ENCODE results near the gene PCSK1N.
"Not testable (repeated sequence)": the region's sequence is repeated elsewhere in the genome, so short reads cannot be mapped to it uniquely, and the experiment has no call there.

Gene PCSK1N

GRCh38 chrX:48829016-48829735 lies 6.2 kb downstream of the PCSK1N start:
- no peaks in the 10 kb centered on the region for H3K9me3 Mint-ChIP-seq
- no peak overlapping the region for H3K27ac Mint-ChIP-seq
- H3K4me3 Mint-ChIP-seq, result no peak overlapping the region
- peaks cover 6% of the 10 kb centered on the region for H3K36me3 Mint-ChIP-seq
- DNase-seq (ENCODE audit: low spot score in 2 of 2) (no peak), ATAC-seq (no peak)
- H3K4me1 Mint-ChIP-seq, result peaks cover 11% of the 10 kb centered on the region

GRCh38 chrX:48827654-48827968 lies 7.8 kb downstream of the PCSK1N start:
- H3K4me3 Mint-ChIP-seq, result peak overlapping the region; percentile 66

GRCh38 chrX:48826876-48827653 lies 8.3 kb downstream of the PCSK1N start:
- ATAC-seq, result no peak

More at GRCh38 chrX:48827654-48827968, 7.8 kb downstream of the PCSK1N start:
- peaks cover 6% of the 10 kb centered on the region for H3K36me3 Mint-ChIP-seq
- no peak overlapping the region for H3K27ac Mint-ChIP-seq
- H3K4me1 Mint-ChIP-seq, result peaks cover 6% of the 10 kb centered on the region
- DNase-seq (ENCODE audit: low spot score in 2 of 2), result no peak
- no peaks in the 10 kb centered on the region for H3K9me3 Mint-ChIP-seq
- no peak for ATAC-seq

GRCh38 chrX:48826135-48826875 lies 9.1 kb downstream of the PCSK1N start, which contains the start of gene ERAS:
Gene ERAS, plus strand, starts transcription at chrX:48826513. Its CDS starts 2,611 bp downstream, at chrX:48829124.
- peak within 1 kb of the TSS; percentile 66 for H3K4me3 Mint-ChIP-seq
- ATAC-seq, result peak; percentile 42
- DNase-seq (ENCODE audit: low spot score in 2 of 2), result no peak
- H3K36me3 Mint-ChIP-seq, result peaks cover 7% of the 10 kb centered on the region
- no peaks in the 10 kb centered on the region for H3K9me3 Mint-ChIP-seq
- no peak within 1 kb of the TSS for H3K27ac Mint-ChIP-seq
- peaks cover 6% of the 10 kb centered on the region for H3K4me1 Mint-ChIP-seq

More at GRCh38 chrX:48826876-48827653, 8.3 kb downstream of the PCSK1N start:
- peaks cover 6% of the 10 kb centered on the region for H3K36me3 Mint-ChIP-seq
- H3K9me3 Mint-ChIP-seq, result no peaks in the 10 kb centered on the region
- peak overlapping the region; percentile 66 for H3K4me3 Mint-ChIP-seq
- H3K27ac Mint-ChIP-seq, result no peak overlapping the region
- H3K4me1 Mint-ChIP-seq, result peaks cover 6% of the 10 kb centered on the region
- no peak for DNase-seq (ENCODE audit: low spot score in 2 of 2)

GRCh38 chrX:48824066-48824465 lies 11.3 kb downstream of the PCSK1N start:
- Mint-ChIP-seq H3K36me3 (peaks cover 11% of the 10 kb centered on the region), H3K27ac (no peak overlapping the region), H3K4me3 (no peak overlapping the region), H3K9me3 (no peaks in the 10 kb centered on the region), H3K4me1 (peaks cover 6% of the 10 kb centered on the region)
- DNase-seq (ENCODE audit: low spot score in 2 of 2) (no peak), ATAC-seq (no peak)

- no peaks in the 10 kb centered on the region for H3K9me3 Mint-ChIP-seq
- peaks cover 11% of the 10 kb centered on the region for H3K36me3 Mint-ChIP-seq
- DNase-seq (ENCODE audit: low spot score in 2 of 2) (no peak), ATAC-seq (no peak)
- H3K27ac Mint-ChIP-seq, result no peak overlapping the region
- H3K4me1 Mint-ChIP-seq, result peaks cover 6% of the 10 kb centered on the region
- no peak overlapping the region for H3K4me3 Mint-ChIP-seq
Observed at GRCh38 chrX:48823053-48823452, 12.4 kb downstream of the PCSK1N start.

- H3K36me3 Mint-ChIP-seq, result peaks cover 16% of the 10 kb centered on the region
- H3K9me3 Mint-ChIP-seq; ATAC-seq; H3K4me1 Mint-ChIP-seq; H3K4me3 Mint-ChIP-seq; H3K27ac Mint-ChIP-seq; DNase-seq (ENCODE audit: low spot score in 2 of 2): not testable (repeated sequence)
Observed at GRCh38 chrX:48819394-48819793, 16.0 kb downstream of the PCSK1N start.

GRCh38 chrX:48818866-48819265 lies 16.5 kb downstream of the PCSK1N start:
- H3K4me1 Mint-ChIP-seq, result no peaks in the 10 kb centered on the region

GRCh38 chrX:48818098-48818497 lies 17.3 kb downstream of the PCSK1N start:
- H3K27ac Mint-ChIP-seq, result no peak overlapping the region
- H3K36me3 Mint-ChIP-seq, result peaks cover 14% of the 10 kb centered on the region
- H3K4me3 Mint-ChIP-seq, result no peak overlapping the region
- ATAC-seq, result no peak
- H3K4me1 Mint-ChIP-seq, result no peaks in the 10 kb centered on the region
- H3K9me3 Mint-ChIP-seq, result no peaks in the 10 kb centered on the region
- no peak for DNase-seq (ENCODE audit: low spot score in 2 of 2)

More at GRCh38 chrX:48818866-48819265, 16.5 kb downstream of the PCSK1N start:
- Mint-ChIP-seq H3K9me3 (no peaks in the 10 kb centered on the region), H3K36me3 (peaks cover 14% of the 10 kb centered on the region), H3K27ac (no peak overlapping the region), H3K4me3 (no peak overlapping the region)
- DNase-seq (ENCODE audit: low spot score in 2 of 2) (no peak), ATAC-seq (no peak)

GRCh38 chrX:48816014-48816810 lies 19.2 kb downstream of the PCSK1N start:
- H3K27ac Mint-ChIP-seq, result peak overlapping the region; percentile 58

GRCh38 chrX:48815266-48815665 lies 20.1 kb downstream of the PCSK1N start:
- Mint-ChIP-seq H3K36me3 (peaks cover 22% of the 10 kb centered on the region), H3K27ac (peak overlapping the region; percentile 58), H3K4me1 (no peaks in the 10 kb centered on the region), H3K9me3 (no peaks in the 10 kb centered on the region), H3K4me3 (no peak overlapping the region)
- no peak for ATAC-seq
- DNase-seq (ENCODE audit: low spot score in 2 of 2), result no peak

More at GRCh38 chrX:48816014-48816810, 19.2 kb downstream of the PCSK1N start:
- ATAC-seq, result no peak
- no peaks in the 10 kb centered on the region for H3K4me1 Mint-ChIP-seq
- no peak overlapping the region for H3K4me3 Mint-ChIP-seq
- DNase-seq (ENCODE audit: low spot score in 2 of 2), result no peak
- no peaks in the 10 kb centered on the region for H3K9me3 Mint-ChIP-seq
- H3K36me3 Mint-ChIP-seq, result peaks cover 16% of the 10 kb centered on the region

GRCh38 chrX:48814722-48815121 lies 20.7 kb downstream of the PCSK1N start:
- no peak overlapping the region for H3K4me3 Mint-ChIP-seq
- H3K36me3 Mint-ChIP-seq, result peaks cover 25% of the 10 kb centered on the region
- H3K9me3 Mint-ChIP-seq, result no peaks in the 10 kb centered on the region
- no peaks in the 10 kb centered on the region for H3K4me1 Mint-ChIP-seq
- no peak overlapping the region for H3K27ac Mint-ChIP-seq
- no peak for ATAC-seq
- no peak for DNase-seq (ENCODE audit: low spot score in 2 of 2)

- H3K36me3 Mint-ChIP-seq, result peaks cover 25% of the 10 kb centered on the region
- H3K4me1 Mint-ChIP-seq, result no peaks in the 10 kb centered on the region
- no peaks in the 10 kb centered on the region for H3K9me3 Mint-ChIP-seq
- ATAC-seq (no peak), DNase-seq (ENCODE audit: low spot score in 2 of 2) (no peak)
- H3K27ac Mint-ChIP-seq, result peak overlapping the region; percentile 17
- H3K4me3 Mint-ChIP-seq, result no peak overlapping the region
Observed at GRCh38 chrX:48813644-48814043, 21.8 kb downstream of the PCSK1N start.

GRCh38 chrX:48806081-48806480 lies 29.3 kb downstream of the PCSK1N start:
- ATAC-seq, result no peak
- Mint-ChIP-seq H3K27ac (peak overlapping the region; percentile 38), H3K4me3 (no peak overlapping the region), H3K4me1 (peaks cover 22% of the 10 kb centered on the region), H3K9me3 (no peaks in the 10 kb centered on the region), H3K36me3 (peaks cover 50% of the 10 kb centered on the region)
- DNase-seq (ENCODE audit: low spot score in 2 of 2), result no peak

- no peak for ATAC-seq
- Mint-ChIP-seq H3K27ac (peak overlapping the region; percentile 99), H3K9me3 (no peaks in the 10 kb centered on the region), H3K36me3 (peaks cover 48% of the 10 kb centered on the region), H3K4me1 (peaks cover 29% of the 10 kb centered on the region), H3K4me3 (peak overlapping the region; percentile 97)
- DNase-seq (ENCODE audit: low spot score in 2 of 2), result no peak
Observed at GRCh38 chrX:48802905-48803200, 32.6 kb downstream of the PCSK1N start.
